Measurements from ENCODE around the gene MYO5B. TPM values are rescaled to one million over a fixed set of nuclear protein-coding genes. Genes with fewer than 3 reads are reported as not detected.

MYO5B gene
- total and polyA plus RNA-seq, 9 of the 15 experiments (the other 6 are each of a cell fraction or from before 2014, with no cell fraction given) = 0.07 to 0.42 (median 0.28) TPM

- TF ChIP-seq ARID3B (CRISPR knock-in tag; IDR thresholded peaks at IDR 0.05; ENCODE audit: borderline replicate concordance) = no peak
- no peak for TF ChIP-seq KLF6 (CRISPR knock-in tag; IDR thresholded peaks at IDR 0.05; ENCODE audit: borderline replicate concordance)
- TF ChIP-seq, protein P1, sequence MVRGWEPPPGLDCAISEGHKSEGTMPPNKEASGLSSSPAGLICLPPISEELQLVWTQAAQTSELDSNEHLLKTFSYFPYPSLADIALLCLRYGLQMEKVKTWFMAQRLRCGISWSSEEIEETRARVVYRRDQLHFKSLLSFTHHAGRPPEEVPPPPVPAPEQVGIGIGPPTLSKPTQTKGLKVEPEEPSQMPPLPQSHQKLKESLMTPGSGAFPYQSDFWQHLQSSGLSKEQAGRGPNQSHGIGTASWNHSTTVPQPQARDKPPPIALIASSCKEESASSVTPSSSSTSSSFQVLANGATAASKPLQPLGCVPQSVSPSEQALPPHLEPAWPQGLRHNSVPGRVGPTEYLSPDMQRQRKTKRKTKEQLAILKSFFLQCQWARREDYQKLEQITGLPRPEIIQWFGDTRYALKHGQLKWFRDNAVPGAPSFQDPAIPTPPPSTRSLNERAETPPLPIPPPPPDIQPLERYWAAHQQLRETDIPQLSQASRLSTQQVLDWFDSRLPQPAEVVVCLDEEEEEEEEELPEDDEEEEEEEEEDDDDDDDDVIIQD (CRISPR knock-in tag; IDR thresholded peaks at IDR 0.05) = no peak
- TF ChIP-seq ZNF780A (CRISPR knock-in tag; IDR thresholded peaks at IDR 0.05) = no peak
- no peak for TF ChIP-seq SAFB2 (IDR thresholded peaks at IDR 0.05; ENCODE audit: borderline replicate concordance, low read depth, low read length, severe bottlenecking)
- TF ChIP-seq ELF2 (CRISPR knock-in tag; IDR thresholded peaks at IDR 0.05) = no peak
Measured at GRCh38 chr18:49788327-49788898, 406.5 kb downstream of the MYO5B start (continued).
